CD14-positive monocyte (primary cell): ENCODE results near the gene MAST4. TPM values are rescaled to one million over a fixed set of nuclear protein-coding genes. Genes with fewer than 3 reads are reported as not detected.

Source experiments
- DNase-seq, 3 donors: peaks; one replicate each; pipeline ENCODE4 v3.0.0-alpha.2; 2011 to 2022
- H2AFZ ChIP-seq: 2 replicates; pipeline ENCODE4 v1.6.0; 2012; ENCODE audit warnings: mild to moderate bottlenecking, low read depth, low read length, inconsistent platforms; ENCODE audit not compliant: insufficient read depth, poor library complexity, severe bottlenecking
- H3K27ac ChIP-seq, 2 donors: 1 replicate in 1 of 2; 2 replicates in 1 of 2; pipeline ENCODE4 v1.5.1; 2012 to 2013; ENCODE audit warnings: low read length in 2 of 2, control low read depth in 1 of 2, inconsistent platforms in 1 of 2, low read depth in 1 of 2, mild to moderate bottlenecking in 1 of 2
- H3K27me3 ChIP-seq, 2 donors: one replicate each; pipeline versions ENCODE4 v1.6.0 to v1.6.1; 2011 to 2013; ENCODE audit warnings: low read length in 2 of 2; ENCODE audit not compliant: control insufficient read depth in 2 of 2, insufficient read depth in 2 of 2
- H3K36me3 ChIP-seq, 2 donors: replicated peaks in 1 of 2; 1 replicate in 1 of 2; 2 replicates in 1 of 2; pipeline versions ENCODE4 v1.5.1 to v1.6.1; 2012 to 2013; ENCODE audit warnings: low read length in 2 of 2, control low read depth in 1 of 2, inconsistent platforms in 1 of 2, mild to moderate bottlenecking in 1 of 2; ENCODE audit not compliant: insufficient read depth in 2 of 2, control insufficient read depth in 1 of 2
- H3K4me1 ChIP-seq, 2 donors: 1 replicate in 1 of 2; 2 replicates in 1 of 2; pipeline versions ENCODE4 v1.5.1 to v1.6.1; 2012 to 2013; ENCODE audit warnings: low read length in 2 of 2, control low read depth in 1 of 2, inconsistent platforms in 1 of 2, mild to moderate bottlenecking in 1 of 2, moderate library complexity in 1 of 2; ENCODE audit not compliant: insufficient read depth in 2 of 2, control insufficient read depth in 1 of 2
- H3K4me2 ChIP-seq: replicated peaks from 2 replicates; pipeline ENCODE3; 2012; ENCODE audit warnings: low read length, moderate library complexity, mild to moderate bottlenecking; ENCODE audit not compliant: poor library complexity, severe bottlenecking; ENCODE audit errors: extremely low read depth
- H3K4me3 ChIP-seq, 3 experiments: fragments of 200-600 bp in 1 of 3; sonication (generic) in 1 of 3; replicated peaks in 1 of 3; 1 replicate in 2 of 3; 2 replicates in 1 of 3; pipeline ENCODE4 v1.5.1; 2011 to 2013; ENCODE audit warnings: low read length in 3 of 3, mild to moderate bottlenecking in 3 of 3, control low read depth in 2 of 3, low read depth in 2 of 3, inconsistent platforms in 1 of 3, moderate library complexity in 1 of 3
- H3K79me2 ChIP-seq: 2 replicates; pipeline ENCODE4 v1.6.0; 2012; ENCODE audit warnings: mild to moderate bottlenecking, control low read depth, inconsistent platforms, low read length, moderate library complexity; ENCODE audit not compliant: insufficient read depth
- H3K9ac ChIP-seq: 2 replicates; pipeline ENCODE4 v1.6.0; 2017; ENCODE audit warnings: low read length, mild to moderate bottlenecking; ENCODE audit not compliant: insufficient read depth, poor library complexity, severe bottlenecking
- H3K9me3 ChIP-seq, 2 donors: replicated peaks in 1 of 2; 1 replicate in 1 of 2; 2 replicates in 1 of 2; pipeline versions ENCODE4 v1.5.1 to v1.6.1; 2012 to 2013; ENCODE audit warnings: low read length in 2 of 2, control low read depth in 1 of 2; ENCODE audit not compliant: control insufficient read depth in 1 of 2, insufficient read depth in 1 of 2
- H4K20me1 ChIP-seq: 2 replicates; pipeline ENCODE4 v1.6.0; 2012; ENCODE audit warnings: mild to moderate bottlenecking, low read length, control low read depth, moderate library complexity; ENCODE audit not compliant: insufficient read depth
- H3K27ac Mint-ChIP-seq, 7 donors: one replicate each; pipeline ENCODE4 v1.8.0; 2020; ENCODE audit warnings: mild to moderate bottlenecking in 7 of 7, mixed read lengths in 7 of 7, moderate library complexity in 6 of 7, inconsistent platforms in 2 of 7
- H3K27me3 Mint-ChIP-seq, 3 donors: one replicate each; pipeline ENCODE4 v1.8.0; 2021 to 2022; ENCODE audit warnings: low read depth in 3 of 3, mild to moderate bottlenecking in 3 of 3, mixed read lengths in 3 of 3, moderate library complexity in 3 of 3, inconsistent platforms in 1 of 3
- H3K36me3 Mint-ChIP-seq, 2 donors: one replicate each; pipeline ENCODE4 v1.8.0; 2020; ENCODE audit warnings: mixed read lengths in 2 of 2, inconsistent platforms in 1 of 2, mild to moderate bottlenecking in 1 of 2
- H3K4me1 Mint-ChIP-seq: one replicate; pipeline ENCODE4 v1.8.0; 2020; ENCODE audit warnings: mild to moderate bottlenecking, mixed read lengths
- H3K4me3 Mint-ChIP-seq, 2 donors: one replicate each; pipeline ENCODE4 v1.8.0; 2020; ENCODE audit warnings: mild to moderate bottlenecking in 2 of 2, mixed read lengths in 2 of 2, moderate library complexity in 1 of 2
- H3K9me3 Mint-ChIP-seq, 7 donors: one replicate each; pipeline ENCODE4 v1.8.0; 2020 to 2022; ENCODE audit warnings: mixed read lengths in 7 of 7, mild to moderate bottlenecking in 6 of 7, moderate library complexity in 6 of 7, inconsistent platforms in 2 of 7
- CTCF ChIP-seq: fragments of 200-600 bp; IDR thresholded peaks from one replicate; pipeline ENCODE4 v1.8.0; 2022; ENCODE audit warnings: antibody characterized with exemption, mild to moderate bottlenecking
- WGBS: methylation state at CpG from one replicate; pipeline ENCODE4 v1.1.5; 2013; ENCODE audit warnings: missing lambda C conversion rate; ENCODE audit not compliant: insufficient coverage; 5-methylcytosine and 5-hydroxymethylcytosine counted together
- intact Hi-C, 2 donors: fragments of 100-400 bp; cut with micrococcal nuclease; formaldehyde crosslinking; loops; one replicate each; pipeline versions ENCODE4 v1.15.0 to v1.15.1; 2023
- polyA plus RNA-seq, 3 donors: library from polyadenylated mRNA; depleted of rRNA in 1 of 3; unstranded in 2 of 3; stranded (reverse) in 1 of 3; fragments of 300-500 nt in 2 of 3; fragments of >200 nt in 1 of 3; fragmentation: Illumina TruSeq in 2 of 3; gene quantifications; 1 replicate in 2 of 3; 2 replicates in 1 of 3; pipeline ENCODE4 v1.2.3, GENCODE V29; 2012 to 2021

The MAST4 gene
- polyA plus RNA-seq, 3 donors = 0.03 to 0.24 TPM; not detected in 1

- no peaks in the 10 kb centered on the region for H4K20me1 ChIP-seq
- no peaks in the 10 kb centered on the region for H3K79me2 ChIP-seq
- no peak for TF ChIP-seq CTCF
- intact Hi-C loops = loop anchor here in 1 of 2 donors (10.0 kb wide), 1 partner anchor 61 kb away; no protein-coding TSS in a partner anchor
- DNase-seq = no peak
- WGBS = no CpG with 5 or more reads among the region's 1 CpG
- Mint-ChIP-seq H3K9me3 (no peaks in the 10 kb centered on the region), H3K4me3 (no peak overlapping the region), H3K36me3 (no peaks in the 10 kb centered on the region), H3K27me3 (peaks cover 4 to 10% (median 8%) of the 10 kb centered on the region in 3 donors), H3K4me1 (peaks cover 9% of the 10 kb centered on the region), H3K27ac (no peak overlapping the region)
- no peak overlapping the region for H3K27ac ChIP-seq
- H3K4me2 ChIP-seq = no peak overlapping the region
- no peak overlapping the region for H3K9ac ChIP-seq
- no peaks in the 10 kb centered on the region for H3K27me3 ChIP-seq
- peaks cover 9 to 10% of the 10 kb centered on the region in 2 donors for H3K4me1 ChIP-seq
- H2AFZ ChIP-seq = no peak overlapping the region
- H3K9me3 ChIP-seq = no peaks in the 10 kb centered on the region
- no peak overlapping the region for H3K4me3 ChIP-seq
- H3K36me3 ChIP-seq = no peaks in the 10 kb centered on the region
Observed at GRCh38 chr5:66813306-66813705, 217.1 kb downstream of the MAST4 start.

DNA sequence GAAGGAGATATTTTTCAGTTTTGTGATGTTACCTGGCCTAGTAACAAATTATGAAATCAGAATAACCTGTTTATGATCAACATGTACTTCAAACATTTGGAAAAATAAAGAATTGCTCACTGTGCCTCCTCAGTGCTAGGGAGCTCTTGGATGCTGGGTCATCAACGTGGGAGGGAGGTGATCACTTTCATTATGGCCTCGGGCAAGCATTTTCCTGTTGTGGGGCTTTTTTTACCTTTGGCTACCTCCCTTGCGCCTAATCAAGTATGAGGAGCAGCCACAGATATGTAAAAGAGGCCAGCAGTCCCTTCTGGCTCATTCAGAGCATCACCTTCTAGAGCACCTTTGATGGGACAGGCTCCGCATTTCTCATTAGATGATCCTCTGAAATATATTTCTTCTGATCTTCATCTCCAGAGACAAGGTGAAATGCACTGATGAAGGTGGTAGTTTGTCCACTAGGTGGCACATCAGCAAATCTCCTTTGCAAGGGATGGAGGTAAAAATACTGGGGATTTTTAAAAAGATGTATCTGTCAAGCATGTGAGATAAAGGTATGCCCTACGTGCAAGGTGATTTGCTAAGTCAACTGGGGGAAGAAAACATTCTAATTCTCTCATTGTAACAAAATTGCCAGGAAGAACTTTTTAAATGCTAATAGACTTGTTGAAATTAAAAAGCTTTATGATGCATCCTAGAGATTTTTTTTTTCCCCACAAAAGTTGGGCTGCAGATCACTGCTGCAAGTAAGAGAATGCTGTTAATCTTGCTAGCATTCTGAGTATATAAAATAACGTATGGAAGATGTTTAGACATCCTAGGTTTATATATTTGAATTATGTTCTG lies 218.2 kb downstream of the MAST4 start:
- Histone ChIP-seq H3K27ac (no peak overlapping the region), H3K9me3 (no peaks in the 10 kb centered on the region), H3K4me1 (peaks cover 9 to 10% of the 10 kb centered on the region in 2 donors), H4K20me1 (no peaks in the 10 kb centered on the region), H3K27me3 (no peaks in the 10 kb centered on the region), H2AFZ (no peak overlapping the region), H3K4me2 (no peak overlapping the region), H3K79me2 (no peaks in the 10 kb centered on the region), H3K4me3 (no peak overlapping the region), H3K36me3 (no peaks in the 10 kb centered on the region), H3K9ac (no peak overlapping the region)
- peaks cover 2 to 10% (median 8%) of the 10 kb centered on the region in 3 donors for H3K27me3 Mint-ChIP-seq
- no peaks in the 10 kb centered on the region for H3K9me3 Mint-ChIP-seq
- WGBS = no CpG with 5 or more reads among the region's 6 CpGs
- H3K27ac Mint-ChIP-seq = no peak overlapping the region
- peak; percentile 83 for TF ChIP-seq CTCF
- peaks cover 9% of the 10 kb centered on the region for H3K4me1 Mint-ChIP-seq
- H3K4me3 Mint-ChIP-seq = no peak overlapping the region
- intact Hi-C loops = loop anchor here (2.0 to 10.0 kb wide), 2 partner anchors 48 to 60 kb away; no protein-coding TSS in a partner anchor
- DNase-seq = peak; percentile 21 to 46 (median 45)
- H3K36me3 Mint-ChIP-seq = no peaks in the 10 kb centered on the region
